GM11168 (cell line): ENCODE results near the gene CLSTN1.
"Not testable (repeated sequence)": the region's sequence is repeated elsewhere in the genome, so short reads cannot be mapped to it uniquely, and the experiment has no call there.

Source experiments
- in situ Hi-C: fragments of 300-500 bp; cut with MboI; formaldehyde crosslinking; loops from one replicate; pipeline ENCODE4 v1.12.0; 2022; ENCODE audit warnings: low sequenced_read_pairs; ENCODE audit not compliant: unreplicated experiment

CLSTN1 gene

DNA sequence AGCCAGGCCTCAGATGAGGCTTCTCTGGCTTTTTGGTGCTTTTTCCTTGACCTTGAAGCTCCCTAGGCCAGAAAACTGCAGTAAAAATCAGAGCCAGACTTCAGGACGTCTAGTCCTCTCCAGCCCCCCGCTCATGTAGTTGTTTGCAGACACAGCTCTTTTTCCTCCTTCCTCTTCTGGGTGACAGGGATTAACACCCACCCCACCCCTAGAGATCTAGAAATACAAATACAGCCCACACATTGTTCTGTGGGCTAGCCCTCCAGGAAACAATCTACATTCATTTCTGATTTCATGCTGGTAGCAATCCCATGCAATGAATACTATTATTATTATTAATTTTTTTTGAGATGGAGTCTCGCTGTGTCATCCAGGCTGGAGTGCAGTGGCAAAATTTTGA, 9.9 kb upstream of the CLSTN1 start:
- in situ Hi-C loops = no loop called here

DNA sequence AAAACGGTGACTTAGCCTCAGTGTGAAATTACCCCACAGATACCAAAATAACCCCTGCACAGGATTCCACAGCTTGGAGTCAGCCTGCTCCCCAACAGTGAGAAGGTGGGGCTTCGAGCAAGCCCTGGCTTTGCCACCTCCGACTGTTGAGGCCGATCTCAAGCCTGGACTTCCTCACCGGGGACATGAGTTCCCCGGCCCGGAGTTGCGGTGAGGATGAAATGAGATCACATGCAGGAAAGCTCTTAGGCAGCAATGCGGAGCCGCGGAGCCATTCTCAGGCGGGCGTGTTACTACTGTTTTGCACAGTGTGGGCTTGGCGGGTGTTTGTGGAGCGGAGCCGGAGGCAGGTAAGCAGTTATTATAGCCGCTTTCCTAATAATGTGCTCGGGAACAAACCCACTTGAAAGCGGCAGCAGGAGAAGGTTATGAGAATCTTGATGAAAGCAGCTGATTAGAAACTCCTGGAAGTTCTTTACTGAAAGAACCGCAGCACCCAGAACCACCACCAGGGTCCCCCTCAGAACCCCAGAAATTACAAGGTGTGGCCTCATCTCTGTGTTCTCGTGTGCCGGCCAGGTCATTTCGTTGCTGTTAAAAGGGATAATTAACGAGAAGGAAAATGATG, 3.9 kb upstream of the CLSTN1 start:
- in situ Hi-C loops = no loop called here

DNA sequence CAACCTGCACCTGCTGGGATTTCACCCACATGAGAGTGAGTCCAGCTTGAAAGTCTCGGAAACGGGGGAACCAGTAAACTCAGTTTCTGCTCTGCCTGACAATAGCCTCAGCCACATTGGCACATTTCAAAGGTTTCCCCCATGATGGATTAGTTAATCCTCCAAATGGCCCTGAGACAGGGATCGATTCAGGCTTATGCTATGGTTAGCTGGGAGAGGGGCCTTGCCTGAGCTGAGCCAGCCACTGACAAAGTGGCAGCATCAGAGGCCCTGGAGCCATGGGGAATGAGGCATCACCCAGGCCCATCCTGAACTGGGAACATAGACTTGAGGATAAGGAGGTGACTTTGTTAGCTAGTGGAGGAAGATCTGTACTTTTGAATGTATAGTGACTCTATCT, 2.9 kb upstream of the CLSTN1 start:
- in situ Hi-C loops = no loop called here

DNA sequence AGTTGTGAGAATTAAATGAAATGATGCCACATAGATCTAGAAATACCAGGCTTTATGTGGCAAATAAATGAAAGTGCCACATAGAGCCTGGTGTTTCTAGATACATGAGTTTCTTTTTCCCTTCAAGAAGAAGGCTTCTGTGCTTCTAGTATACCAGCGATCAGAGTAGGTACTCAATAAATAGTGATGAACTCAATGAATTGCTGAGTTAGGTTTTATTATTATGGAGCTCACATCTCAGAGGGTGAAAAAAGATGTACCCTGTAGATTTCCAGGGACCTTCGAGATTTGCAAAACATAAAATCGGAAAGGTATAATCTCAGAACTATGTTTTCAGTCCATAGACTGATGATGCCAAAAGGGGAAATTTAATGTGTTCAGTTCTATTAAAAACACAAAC, 2.3 kb upstream of the CLSTN1 start:
- in situ Hi-C loops = no loop called here

DNA sequence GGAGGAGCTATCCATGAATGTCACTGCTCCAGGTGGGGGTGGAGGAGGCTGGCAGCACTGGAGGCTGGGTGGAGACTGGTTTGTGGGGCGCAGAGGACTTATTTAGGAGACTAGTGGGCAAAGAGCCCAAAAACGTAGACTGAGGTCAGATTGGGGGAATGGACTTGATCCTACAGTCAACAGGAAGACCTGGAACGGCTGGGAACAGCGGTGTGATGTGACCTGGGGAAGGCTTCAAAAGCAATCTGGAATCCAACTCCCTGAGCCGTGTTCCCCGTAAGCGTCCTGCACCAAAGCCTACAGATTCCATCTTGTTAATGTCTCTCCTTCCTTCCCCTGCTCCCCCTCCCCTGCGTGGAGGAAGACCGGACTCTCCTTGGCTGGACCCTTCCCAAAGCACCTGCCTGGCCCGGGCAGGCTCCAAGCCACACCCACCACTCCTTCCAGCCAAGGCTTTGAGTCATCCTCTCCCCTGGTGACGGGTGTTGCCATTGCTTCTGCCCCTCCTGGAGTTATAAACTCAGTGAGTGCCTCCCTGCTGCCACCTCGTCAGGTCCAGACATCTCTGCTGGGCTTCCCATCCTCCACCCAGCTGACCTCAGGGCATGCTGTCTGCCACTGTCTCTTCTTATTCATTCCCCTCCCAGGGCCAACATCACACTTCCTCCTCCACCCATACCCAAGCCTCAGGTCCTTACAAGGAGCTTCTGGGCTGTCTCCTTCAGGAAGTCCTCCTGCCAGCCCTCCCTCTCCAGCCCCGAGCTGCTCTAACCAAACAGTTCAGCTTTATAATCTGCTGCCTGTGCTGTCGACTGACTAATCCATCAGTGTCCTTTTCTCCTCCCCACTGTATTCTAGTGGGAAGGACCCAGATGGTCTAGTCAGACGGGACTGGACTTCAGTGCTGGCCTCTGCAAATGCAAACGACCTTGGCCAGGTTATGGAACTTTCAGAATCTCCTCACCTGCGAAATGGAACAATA, 1.6 kb upstream of the CLSTN1 start:
- in situ Hi-C loops = no loop called here

DNA sequence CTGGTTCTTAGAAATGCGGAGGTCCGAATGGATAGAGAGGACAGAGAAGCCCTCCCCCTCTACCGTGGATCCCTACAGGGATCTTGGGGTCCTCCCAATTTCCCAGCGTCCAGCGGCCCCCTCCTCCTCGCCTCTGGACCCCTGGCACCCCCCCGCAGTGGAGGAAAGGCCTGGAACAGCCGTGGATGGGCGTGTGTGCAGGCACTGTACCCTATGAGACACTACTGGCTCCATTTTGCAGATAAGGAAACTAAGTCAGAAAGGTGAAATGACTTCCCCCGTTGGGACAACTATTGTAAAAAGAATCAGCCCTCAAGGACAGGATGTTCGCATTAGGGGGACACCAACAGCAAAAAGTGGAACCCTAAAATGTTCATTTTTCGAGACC, 931 bp upstream of the CLSTN1 start:
- in situ Hi-C loops = no loop called here

DNA sequence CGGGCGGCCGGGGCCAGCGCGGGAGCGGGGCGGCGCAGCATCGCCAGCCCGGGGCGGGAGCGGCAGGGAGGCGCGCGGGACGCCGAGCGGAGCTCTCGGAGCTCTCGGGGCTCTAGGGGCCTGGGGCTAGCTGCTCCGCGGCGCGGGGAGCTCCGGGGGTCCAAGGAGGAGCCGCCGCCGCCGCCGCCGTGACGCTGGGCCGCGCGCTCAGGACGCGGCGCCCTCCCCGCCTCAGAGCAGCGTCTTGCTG, 147 bp downstream of the CLSTN1 start:
- in situ Hi-C loops = no loop called here

DNA sequence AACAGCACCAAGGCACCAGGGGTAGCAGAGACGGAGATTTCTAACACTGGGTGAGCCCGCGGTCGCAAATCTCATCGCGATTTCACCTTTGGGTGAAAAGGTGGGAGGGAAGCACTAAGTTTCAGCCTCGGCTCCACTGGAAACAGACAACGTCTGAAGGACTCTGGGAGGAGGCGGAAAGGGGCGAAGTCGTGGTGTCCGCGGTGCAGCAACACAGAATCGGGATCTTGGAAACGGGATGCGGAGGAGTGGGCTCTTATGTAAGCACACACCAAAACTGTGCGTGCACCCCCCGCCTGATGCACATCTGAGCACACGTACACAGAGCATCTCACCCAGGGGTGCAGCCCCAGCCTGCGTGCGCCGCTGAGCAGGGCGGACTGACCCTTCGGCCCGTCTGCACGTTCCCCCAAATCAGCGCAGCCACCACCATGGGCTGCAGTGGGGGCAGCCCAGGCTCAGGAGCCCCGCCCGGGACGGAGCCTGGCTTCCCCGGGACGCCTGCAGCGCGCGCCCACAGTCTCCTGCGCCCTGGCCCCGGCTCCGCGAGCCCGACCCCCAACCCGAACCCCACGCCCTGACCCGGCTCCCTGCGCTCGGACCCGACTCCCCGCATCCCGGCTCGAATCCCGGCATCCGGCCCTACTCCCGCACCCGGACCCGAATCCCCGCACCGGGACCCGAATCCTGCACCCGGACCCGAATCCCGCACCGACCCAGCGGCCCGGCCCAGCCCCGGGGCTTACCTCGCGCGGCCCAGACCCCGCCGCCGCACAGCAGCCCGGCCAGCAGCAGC, 670 bp downstream of the CLSTN1 start:
- in situ Hi-C loops = no loop called here

DNA sequence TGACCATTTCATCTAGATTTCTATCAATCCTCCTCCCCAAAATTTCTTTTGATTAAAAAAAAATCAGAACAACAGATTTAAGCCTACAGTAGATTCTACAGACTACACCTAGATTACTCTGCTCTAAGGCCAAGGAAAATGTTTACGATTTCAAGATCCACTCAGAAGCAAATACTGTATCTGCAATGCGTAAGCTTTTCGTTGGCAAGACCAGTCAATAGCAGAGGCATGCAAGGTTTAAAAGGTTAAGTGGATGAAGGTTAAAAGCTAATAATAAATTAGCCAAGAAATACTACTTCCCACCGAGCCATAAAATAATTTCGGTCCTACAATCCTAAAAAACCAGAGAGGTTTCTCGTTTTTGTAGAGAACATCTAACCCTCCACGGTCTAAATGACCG, 1.3 kb downstream of the CLSTN1 start:
- in situ Hi-C loops = no loop called here

DNA sequence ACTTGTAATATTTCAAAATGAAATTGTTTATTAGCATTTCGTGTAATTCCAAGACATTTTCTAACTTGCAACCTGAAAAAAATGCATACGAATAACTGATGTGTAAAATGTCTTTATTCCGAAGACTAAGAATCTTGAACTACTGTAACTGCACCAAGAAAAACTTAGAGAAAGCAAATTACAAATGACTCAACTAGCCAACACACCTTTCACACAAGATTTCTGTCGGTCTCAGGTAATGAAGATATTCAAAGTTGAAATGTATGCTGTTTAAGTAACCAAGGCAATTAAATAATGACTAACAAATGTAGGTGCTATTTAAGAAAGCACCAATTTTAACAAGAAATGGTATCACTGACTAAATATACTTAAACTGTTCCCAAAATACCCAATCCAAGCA, 2.1 kb downstream of the CLSTN1 start:
- in situ Hi-C loops = no loop called here

DNA sequence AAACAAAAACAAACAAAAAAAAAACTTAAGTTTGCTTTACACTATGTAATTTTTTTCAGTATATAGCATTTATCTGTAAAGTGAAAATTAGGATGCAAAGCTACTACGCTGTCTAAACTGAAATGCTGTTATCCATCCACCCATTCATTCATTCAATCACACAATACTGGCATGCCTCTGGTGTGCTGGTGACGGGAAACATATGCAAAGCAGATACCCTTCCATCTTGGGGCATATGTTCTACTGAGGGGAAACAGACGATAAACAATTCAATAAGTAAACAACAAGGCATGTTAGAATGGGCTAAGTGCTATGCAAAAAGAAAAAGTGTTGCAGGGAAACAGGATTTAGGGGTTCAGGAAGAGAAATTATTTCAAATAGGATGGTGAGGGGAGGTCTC, 3.2 kb downstream of the CLSTN1 start:
- in situ Hi-C loops = no loop called here

DNA sequence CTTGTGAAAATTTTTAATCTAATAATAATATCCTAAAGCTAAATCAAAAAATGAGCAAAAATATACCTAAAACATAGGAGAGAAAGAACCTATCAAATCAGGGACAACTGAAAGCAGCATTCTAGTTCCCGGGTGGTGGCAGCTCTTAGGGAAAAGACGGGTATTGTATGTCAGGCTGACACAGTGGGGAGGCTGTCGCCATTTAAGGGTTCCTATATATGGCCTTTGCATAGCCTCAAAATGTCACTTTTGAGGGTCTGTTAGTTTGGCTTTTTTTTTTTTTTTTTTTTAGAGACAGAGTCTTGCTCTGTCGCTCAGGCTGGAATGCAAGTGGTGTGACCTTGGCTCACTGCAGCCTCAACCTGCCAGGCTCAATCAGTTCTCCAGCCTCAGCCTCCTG, 6.0 kb downstream of the CLSTN1 start:
- in situ Hi-C loops = no loop called here

DNA sequence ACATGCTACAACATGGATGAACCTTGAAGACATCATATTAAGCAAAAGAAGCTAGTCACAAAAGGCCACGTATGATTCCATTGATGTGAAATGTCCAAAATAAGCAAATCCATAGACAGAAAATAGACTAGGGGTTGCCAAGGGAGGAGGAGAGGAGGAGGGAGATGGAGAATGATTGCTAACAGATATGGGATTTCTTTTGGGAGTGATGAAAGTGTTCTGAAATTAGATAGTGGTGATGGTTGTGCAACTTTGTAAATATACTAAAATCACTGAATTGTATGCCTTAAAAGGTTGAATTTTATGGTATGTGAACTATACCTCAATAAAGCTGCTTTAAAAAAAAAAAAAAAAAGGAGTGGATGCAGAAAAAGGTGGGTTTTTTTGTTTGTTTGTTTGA, 7.6 kb downstream of the CLSTN1 start:
- in situ Hi-C loops = no loop called here

DNA sequence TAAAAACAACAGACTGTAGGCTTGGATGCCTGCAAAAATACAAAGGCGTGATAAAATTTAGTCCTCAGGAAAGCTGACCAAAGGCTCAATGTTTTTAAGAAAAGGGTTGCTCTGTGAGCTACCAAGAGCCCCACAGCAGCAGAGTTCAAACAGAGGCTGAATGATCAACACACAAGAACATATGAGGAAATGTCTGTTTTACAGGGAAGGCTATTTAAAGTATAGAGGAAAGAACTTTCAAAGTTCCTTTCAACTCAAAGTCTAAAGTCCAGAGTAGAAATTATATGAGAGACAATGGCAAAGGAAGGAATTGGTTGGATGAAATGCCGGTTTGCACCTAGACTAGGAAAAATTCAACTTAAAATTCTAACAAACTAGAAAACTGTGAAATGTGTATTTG, 8.6 kb downstream of the CLSTN1 start:
- in situ Hi-C loops = no loop called here

DNA sequence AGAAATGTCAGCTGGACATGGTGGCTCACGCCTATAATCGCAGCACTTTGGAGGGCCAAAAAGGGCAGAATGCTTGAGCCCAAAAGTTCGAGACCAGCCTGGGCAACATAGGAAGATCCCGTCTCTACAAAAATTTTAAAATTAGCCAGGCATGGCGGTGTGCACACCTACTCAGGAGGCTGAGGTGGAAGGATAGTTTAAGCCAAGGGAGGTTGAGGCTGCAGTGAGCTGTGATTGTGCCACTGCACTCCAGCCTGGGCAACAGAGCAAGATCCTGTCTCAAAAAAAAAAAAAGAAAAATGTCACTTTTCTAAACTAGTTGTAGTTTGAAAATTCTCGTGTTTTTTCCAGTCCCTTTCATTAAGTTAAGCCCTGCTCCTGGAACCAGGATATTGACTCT, 9.1 kb downstream of the CLSTN1 start:
- in situ Hi-C loops = no loop called here

DNA sequence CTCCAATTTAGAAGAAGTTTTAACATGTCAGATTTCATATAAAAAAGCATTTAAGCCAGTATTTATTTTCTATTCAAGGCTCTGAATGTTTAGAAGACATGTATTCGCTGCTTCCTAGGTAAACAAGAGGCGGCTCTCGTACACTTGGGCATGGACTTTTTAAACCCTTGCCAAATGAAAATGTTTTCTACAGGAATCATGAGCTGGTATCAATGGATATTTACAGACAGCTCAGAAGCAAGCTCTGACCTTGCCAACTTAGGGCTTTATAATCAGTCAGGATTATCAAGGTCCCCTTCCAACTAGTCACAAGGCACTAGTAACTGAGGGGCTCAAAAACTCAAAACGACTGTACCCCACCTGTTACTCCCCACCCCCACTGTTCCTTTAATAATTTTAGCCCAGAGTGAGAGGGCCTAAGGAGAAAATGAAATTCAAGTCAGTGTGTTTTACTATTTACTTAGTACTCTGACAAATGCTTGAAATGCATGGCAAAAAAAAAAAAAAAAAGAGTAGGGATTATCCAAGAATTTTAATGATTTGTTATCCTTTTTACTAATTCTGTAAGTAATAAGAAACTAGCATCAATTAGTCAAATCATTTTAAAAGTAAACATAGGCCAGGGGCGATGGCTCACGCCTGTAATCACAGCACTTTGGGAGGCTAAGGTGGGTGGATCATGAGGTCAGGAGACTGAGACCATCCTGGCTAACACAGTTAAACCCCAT, 12.4 kb downstream of the CLSTN1 start:
- in situ Hi-C loops = no loop called here

DNA sequence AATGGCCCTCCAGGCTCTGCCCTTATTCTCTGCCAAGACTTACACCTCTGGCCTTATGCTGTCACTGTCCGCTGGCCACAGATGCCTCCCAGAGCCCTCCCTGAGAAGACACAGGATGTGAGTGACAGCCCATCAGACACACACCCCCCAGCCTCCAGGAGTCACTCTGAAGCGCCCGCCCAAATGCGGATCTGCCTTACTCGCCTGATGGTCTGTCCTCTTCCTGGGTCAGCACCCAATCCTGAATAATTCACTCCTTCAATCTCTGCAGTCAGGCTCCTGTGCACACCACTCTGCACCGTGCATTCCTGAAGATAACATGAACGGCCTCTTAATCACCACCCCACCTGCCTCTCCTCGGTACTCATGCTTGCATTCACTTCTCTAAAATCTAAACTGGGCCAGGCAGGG, 14.7 kb downstream of the CLSTN1 start:
- in situ Hi-C loops = no loop called here

DNA sequence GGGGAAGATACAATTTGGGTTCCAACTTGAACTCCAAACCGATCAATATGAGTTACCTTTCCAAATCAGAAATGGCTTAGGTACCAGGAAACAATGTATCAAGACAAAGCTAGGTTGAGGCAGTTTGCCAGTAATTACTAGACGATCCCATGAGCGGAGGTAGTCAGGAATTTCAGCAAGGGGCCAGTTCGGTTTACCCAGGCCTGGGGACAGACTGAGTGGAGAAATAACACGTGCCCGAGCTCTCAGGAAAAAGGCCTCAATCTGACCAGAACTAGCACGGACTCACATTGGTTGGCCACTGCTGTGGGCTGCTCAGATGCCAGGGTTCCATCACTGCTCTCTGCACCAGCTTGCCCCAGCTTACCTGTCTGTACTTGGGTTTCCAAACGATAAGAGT, 15.3 kb downstream of the CLSTN1 start:
- in situ Hi-C loops = no loop called here

DNA sequence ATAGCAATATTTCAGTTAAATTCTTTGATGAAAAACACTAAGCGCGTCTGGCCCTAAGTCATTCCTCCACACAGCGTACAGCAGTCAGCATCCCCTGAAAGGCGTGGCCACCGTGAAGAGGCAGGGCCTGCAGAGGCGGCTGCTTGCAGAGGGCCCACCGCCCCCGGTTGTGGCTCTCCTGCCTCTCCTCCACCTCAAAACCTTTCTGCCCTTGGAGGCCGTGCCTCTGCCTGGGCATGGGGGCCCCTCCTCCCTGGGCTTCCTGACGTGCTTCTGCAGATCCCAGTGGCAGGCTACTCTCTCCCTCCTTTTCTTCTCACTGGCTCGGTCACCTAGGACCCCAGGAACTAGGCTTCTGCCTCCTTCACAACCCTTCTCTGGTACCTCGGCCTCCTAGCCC, 16.2 kb downstream of the CLSTN1 start:
- in situ Hi-C loops = no loop called here

DNA sequence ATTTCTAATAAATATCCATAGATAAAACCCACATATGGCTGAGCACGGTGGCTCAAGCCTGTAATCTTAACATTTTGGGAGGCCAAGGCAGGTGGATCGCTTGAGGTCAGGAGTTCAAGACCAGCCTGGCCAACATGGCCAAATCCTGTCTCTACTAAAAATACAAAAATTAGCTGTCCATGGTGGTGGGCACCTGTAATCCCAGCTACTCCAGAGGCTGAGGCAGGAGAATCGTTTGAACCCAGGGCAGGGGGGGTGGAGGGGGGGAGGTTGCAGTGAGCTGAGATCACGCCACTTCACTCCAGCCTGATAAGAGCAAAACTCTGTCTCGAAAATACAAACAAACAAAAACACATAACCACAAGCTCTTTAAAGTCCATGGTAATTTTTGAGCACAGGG, 17.8 kb downstream of the CLSTN1 start:
- in situ Hi-C loops = not testable (repeated sequence)
